ENCODE results near the gene DDX43. TPM values are rescaled to one million over a fixed set of nuclear protein-coding genes. Genes with fewer than 3 reads are reported as not detected.
"Not testable (repeated sequence)": the region's sequence is repeated elsewhere in the genome, so short reads cannot be mapped to it uniquely, and the experiment has no call there.

Gene DDX43
- total and polyA plus RNA-seq, 10 of the 15 experiments (the other 5 are each of a cell fraction or from before 2014, with no cell fraction given): 0.12 TPM; not detected in 9

DNA sequence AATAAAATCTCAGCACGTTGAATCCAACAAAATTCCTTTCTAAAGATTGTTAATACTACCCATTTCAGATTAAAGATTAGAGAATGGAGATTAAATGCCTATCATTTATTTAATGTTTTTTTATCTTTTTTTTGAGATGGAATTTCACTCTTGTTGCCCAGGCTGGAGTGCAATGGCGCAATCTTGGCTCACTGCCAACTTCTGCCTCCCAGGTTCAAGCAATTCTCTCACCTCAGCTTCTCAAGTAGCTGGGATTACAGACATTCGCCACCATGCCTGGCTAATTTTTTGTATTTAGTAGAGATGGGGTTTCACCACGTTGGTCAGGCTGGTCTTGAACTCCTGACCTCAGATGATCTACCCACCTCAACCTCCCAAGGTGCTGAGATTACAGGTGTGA, 2.4 kb upstream of the DDX43 start:
- FAIRE-seq; intact Hi-C loops (cut with micrococcal nuclease; ENCODE audit: unreplicated experiment); H3K36me3 ChIP-seq (ENCODE audit: control insufficient read depth in 2 of 2, insufficient read depth in 2 of 2, low read length in 1 of 2); SMC1A ChIA-PET (ENCODE audit: uncharacterized antibody, unreplicated experiment); DNase-seq (ENCODE audit: low read depth, low spot score); RAD21 ChIA-PET (ENCODE audit: unreplicated experiment); H3K4me3 ChIP-seq; H3K9me3 ChIP-seq (replicated peaks; ENCODE audit: control insufficient read depth, insufficient read depth, low read length); ATAC-seq; H3K9ac ChIP-seq (ENCODE audit: control insufficient read depth, insufficient read depth, low read length); CTCF ChIA-PET; H3K4me1 ChIP-seq (ENCODE audit: control insufficient read depth, insufficient read depth, low read length); H3K27me3 ChIP-seq (replicated peaks in 1 of 2; ENCODE audit: control insufficient read depth in 2 of 2, insufficient read depth in 2 of 2, low read length in 1 of 2); in situ Hi-C loops (cut with MboI); H3K79me2 ChIP-seq (ENCODE audit: control insufficient read depth, insufficient read depth, low read length); POLR2A ChIA-PET; BruUV-seq (replicated peaks); H2AFZ ChIP-seq (ENCODE audit: control insufficient read depth, low read depth, low read length); H4K20me1 ChIP-seq (ENCODE audit: control insufficient read depth, insufficient read depth); H3K27ac ChIP-seq (ENCODE audit: control insufficient read depth, insufficient read depth); H3K4me2 ChIP-seq (ENCODE audit: control insufficient read depth, insufficient read depth): not testable (repeated sequence)
- TF ChIP-seq SMAD1 (IDR thresholded peaks at IDR 0.05; ENCODE audit: low read depth, partially characterized antibody): peak; percentile 30
- WGBS (ENCODE audit: insufficient coverage, insufficient replicate concordance, low lambda C conversion rate, missing lambda C conversion rate): 52% methylated on average over 4 of the region's 4 CpGs

DNA sequence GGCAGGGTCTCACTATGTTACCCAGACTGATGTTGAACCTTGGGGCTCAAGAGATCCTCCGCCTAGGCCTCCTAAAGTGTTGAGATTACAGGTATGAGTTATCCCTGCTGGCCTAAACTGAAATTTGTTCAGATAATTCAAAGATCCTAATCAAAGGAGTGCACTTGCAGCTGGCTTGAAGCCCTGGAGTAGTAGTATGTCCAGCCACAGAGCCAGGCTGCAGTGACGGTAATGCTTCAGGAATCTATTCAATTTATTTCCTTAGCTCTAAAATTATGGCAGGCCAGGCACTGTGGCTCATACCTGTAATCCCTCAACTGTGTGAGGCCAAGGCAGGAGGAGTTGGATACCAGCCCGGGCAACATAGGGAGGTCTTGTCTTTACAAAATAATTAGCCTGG, 1.4 kb upstream of the DDX43 start:
- Histone ChIP-seq H3K36me3 (ENCODE audit: control insufficient read depth in 2 of 2, insufficient read depth in 2 of 2, low read length in 1 of 2) (no peaks in the 10 kb centered on the region), H3K27me3 (replicated peaks in 1 of 2; ENCODE audit: control insufficient read depth in 2 of 2, insufficient read depth in 2 of 2, low read length in 1 of 2) (no peaks in the 10 kb centered on the region), H3K79me2 (ENCODE audit: control insufficient read depth, insufficient read depth, low read length) (no peaks in the 10 kb centered on the region), H3K4me1 (ENCODE audit: control insufficient read depth, insufficient read depth, low read length) (no peaks in the 10 kb centered on the region), H3K9ac (ENCODE audit: control insufficient read depth, insufficient read depth, low read length) (no peak overlapping the region), H3K9me3 (replicated peaks; ENCODE audit: control insufficient read depth, insufficient read depth, low read length) (no peaks in the 10 kb centered on the region), H3K27ac (ENCODE audit: control insufficient read depth, insufficient read depth) (no peak overlapping the region), H3K4me2 (ENCODE audit: control insufficient read depth, insufficient read depth) (no peak overlapping the region), H2AFZ (ENCODE audit: control insufficient read depth, low read depth, low read length) (no peak overlapping the region), H3K4me3 (no peak overlapping the region), H4K20me1 (ENCODE audit: control insufficient read depth, insufficient read depth) (no peaks in the 10 kb centered on the region)
- CTCF ChIA-PET: no interaction called here
- ATAC-seq (no peak), FAIRE-seq (no peak), DNase-seq (ENCODE audit: low read depth, low spot score) (no peak)
- RAD21 ChIA-PET (ENCODE audit: unreplicated experiment): no interaction called here
- SMC1A ChIA-PET (ENCODE audit: uncharacterized antibody, unreplicated experiment): no interaction called here
- TF ChIP-seq SPI1 (IDR thresholded peaks at IDR 0.05; ENCODE audit: borderline replicate concordance, insufficient read depth, low read depth, low read length): no peak
- TF ChIP-seq NR2F1 (conservative IDR thresholded peaks at IDR 0.05): no peak
- no peak for TF ChIP-seq HDGF (IDR thresholded peaks at IDR 0.05)
- no peak for TF ChIP-seq MTA3 (IDR thresholded peaks at IDR 0.05; ENCODE audit: borderline replicate concordance, low read length)
- no peak for TF ChIP-seq KDM1A (IDR thresholded peaks at IDR 0.05; ENCODE audit: borderline replicate concordance)
- no peak for TF ChIP-seq RAD51 (IDR thresholded peaks at IDR 0.05)
- TF ChIP-seq SMAD1 (IDR thresholded peaks at IDR 0.05; ENCODE audit: low read depth, partially characterized antibody): no peak
- TF ChIP-seq, protein P1, sequence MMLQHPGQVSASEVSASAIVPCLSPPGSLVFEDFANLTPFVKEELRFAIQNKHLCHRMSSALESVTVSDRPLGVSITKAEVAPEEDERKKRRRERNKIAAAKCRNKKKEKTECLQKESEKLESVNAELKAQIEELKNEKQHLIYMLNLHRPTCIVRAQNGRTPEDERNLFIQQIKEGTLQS (IDR thresholded peaks at IDR 0.05; ENCODE audit: borderline replicate concordance, extremely low read depth, low read depth, low read length): no peak
- no peak for TF ChIP-seq MYC (IDR thresholded peaks at IDR 0.05; ENCODE audit: insufficient read depth, insufficient read length, insufficient replicate concordance, low read length, severe bottlenecking)
- TF ChIP-seq SIN3A (IDR thresholded peaks at IDR 0.05; ENCODE audit: low read depth, low read length): no peak
- no peak for TF ChIP-seq SMAD5 (IDR thresholded peaks at IDR 0.05; ENCODE audit: low read depth)
- TF ChIP-seq DPF2 (IDR thresholded peaks at IDR 0.05): no peak
- TF ChIP-seq, protein P2, sequence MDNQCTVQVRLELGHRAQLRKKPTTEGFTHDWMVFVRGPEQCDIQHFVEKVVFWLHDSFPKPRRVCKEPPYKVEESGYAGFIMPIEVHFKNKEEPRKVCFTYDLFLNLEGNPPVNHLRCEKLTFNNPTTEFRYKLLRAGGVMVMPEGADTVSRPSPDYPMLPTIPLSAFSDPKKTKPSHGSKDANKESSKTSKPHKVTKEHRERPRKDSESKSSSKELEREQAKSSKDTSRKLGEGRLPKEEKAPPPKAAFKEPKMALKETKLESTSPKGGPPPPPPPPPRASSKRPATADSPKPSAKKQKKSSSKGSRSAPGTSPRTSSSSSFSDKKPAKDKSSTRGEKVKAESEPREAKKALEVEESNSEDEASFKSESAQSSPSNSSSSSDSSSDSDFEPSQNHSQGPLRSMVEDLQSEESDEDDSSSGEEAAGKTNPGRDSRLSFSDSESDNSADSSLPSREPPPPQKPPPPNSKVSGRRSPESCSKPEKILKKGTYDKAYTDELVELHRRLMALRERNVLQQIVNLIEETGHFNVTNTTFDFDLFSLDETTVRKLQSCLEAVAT (IDR thresholded peaks at IDR 0.05): no peak
- TF ChIP-seq RUNX3 (IDR thresholded peaks at IDR 0.05; ENCODE audit: low read length): no peak
- TF ChIP-seq, protein P3, sequence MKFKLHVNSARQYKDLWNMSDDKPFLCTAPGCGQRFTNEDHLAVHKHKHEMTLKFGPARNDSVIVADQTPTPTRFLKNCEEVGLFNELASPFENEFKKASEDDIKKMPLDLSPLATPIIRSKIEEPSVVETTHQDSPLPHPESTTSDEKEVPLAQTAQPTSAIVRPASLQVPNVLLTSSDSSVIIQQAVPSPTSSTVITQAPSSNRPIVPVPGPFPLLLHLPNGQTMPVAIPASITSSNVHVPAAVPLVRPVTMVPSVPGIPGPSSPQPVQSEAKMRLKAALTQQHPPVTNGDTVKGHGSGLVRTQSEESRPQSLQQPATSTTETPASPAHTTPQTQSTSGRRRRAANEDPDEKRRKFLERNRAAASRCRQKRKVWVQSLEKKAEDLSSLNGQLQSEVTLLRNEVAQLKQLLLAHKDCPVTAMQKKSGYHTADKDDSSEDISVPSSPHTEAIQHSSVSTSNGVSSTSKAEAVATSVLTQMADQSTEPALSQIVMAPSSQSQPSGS (IDR thresholded peaks at IDR 0.05; ENCODE audit: low read length): no peak
- TF ChIP-seq GABPA (IDR thresholded peaks at IDR 0.05; ENCODE audit: low read depth): no peak
- in situ Hi-C loops (cut with MboI): no loop called here
- no TSS peak for BruUV-seq (replicated peaks)
- 82% methylated on average over 3 of the region's 3 CpGs for WGBS (ENCODE audit: insufficient coverage, insufficient replicate concordance, low lambda C conversion rate, missing lambda C conversion rate)
- POLR2A ChIA-PET: no interaction called here
- intact Hi-C loops (cut with micrococcal nuclease; ENCODE audit: unreplicated experiment): no loop called here
